Tracheal epithelial cell (primary cell): Measurements from ENCODE around the gene PARP1. TPM values are rescaled to one million over a fixed set of nuclear protein-coding genes. Genes with fewer than 3 reads are reported as not detected.

Source experiments
- total RNA-seq: library from RNA; depleted of rRNA; stranded (reverse); fragments of >200 nt; gene quantifications from 2 replicates; pipeline ENCODE4 v1.2.1, GENCODE V29; 2014

The PARP1 gene
- 15.3 and 48.9 TPM in 2 replicates for total RNA-seq

DNA sequence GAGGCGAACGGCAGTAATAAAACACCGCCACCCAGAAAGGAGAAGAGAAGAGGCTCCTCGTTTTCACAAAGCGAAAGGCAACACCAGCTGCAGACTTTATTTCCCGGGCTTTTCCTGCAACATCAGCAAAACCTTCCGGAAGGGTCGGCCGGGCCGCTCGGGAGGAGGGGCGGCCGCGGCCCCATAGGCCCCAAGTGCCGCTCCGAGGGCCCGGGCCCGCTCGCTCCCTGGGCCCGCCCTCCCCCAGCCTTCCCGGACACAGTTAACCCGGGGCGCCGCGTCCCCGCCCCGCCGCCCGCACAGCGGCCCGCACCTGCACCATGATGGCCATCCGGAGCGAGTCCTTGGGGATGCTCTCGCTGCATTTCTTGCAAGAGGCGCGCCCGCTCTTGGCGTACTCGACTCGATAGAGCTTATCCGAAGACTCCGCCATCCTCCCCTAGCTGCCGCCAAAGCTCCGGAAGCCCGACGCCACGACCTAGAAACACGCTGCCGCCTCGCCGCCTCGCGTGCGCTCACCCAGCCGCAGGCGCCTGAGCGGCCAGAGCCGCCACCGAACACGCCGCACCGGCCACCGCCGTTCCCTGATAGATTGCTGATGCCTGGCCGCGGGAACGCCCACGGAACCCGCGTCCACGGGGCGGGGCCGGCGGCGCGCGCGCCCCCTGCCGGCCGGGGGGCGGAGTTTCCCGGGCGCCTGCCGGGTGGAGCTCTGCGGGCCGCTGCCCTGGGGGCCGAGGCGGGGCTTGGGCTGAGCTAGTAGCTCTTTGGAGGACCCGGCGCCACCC lies at the start of gene PARP1:
PARP1 (minus strand) TSS at position 597 of the 788 bp plus-strand sequence; CDS start at position 433, 164 bp downstream.

Other genes starting within 250 kb of the PARP1 start
- gene ACBD3, start 221.4 kb downstream of the PARP1 start, total RNA-seq: 43.7 and 67.0 TPM in 2 replicates
- not detected in 2 replicates for gene MIXL1, start 184.4 kb downstream of the PARP1 start, total RNA-seq
- gene LIN9, start 98.9 kb downstream of the PARP1 start, total RNA-seq: 4.5 and 5.3 TPM in 2 replicates
- gene STUM, start 140.7 kb upstream of the PARP1 start, total RNA-seq: not detected in 2 replicates